Kasumi-1 (cell line): ENCODE measurements around the gene XPNPEP3.
"Not testable (repeated sequence)": the region's sequence is repeated elsewhere in the genome, so short reads cannot be mapped to it uniquely, and the experiment has no call there.

Experiments used
- DNase-seq, 2 experiments: peaks; one replicate each; lab custom pipeline; 2025; lab: John Stamatoyannopoulos, UW

XPNPEP3 gene

GRCh38 chr22:40856513-40857308 is at the start of gene XPNPEP3, which contains the start of gene ST13:
XPNPEP3 (plus strand) TSS chr22:40857148; CDS start chr22:40857182, 34 bp downstream.
ST13 (minus strand) TSS chr22:40856639; CDS start chr22:40856540, 99 bp downstream.
- DNase-seq = peak; percentile 94 to 96

GRCh38 chr22:40808018-40808841 is 48.7 kb upstream of the XPNPEP3 start:
- DNase-seq = no peak

DNA sequence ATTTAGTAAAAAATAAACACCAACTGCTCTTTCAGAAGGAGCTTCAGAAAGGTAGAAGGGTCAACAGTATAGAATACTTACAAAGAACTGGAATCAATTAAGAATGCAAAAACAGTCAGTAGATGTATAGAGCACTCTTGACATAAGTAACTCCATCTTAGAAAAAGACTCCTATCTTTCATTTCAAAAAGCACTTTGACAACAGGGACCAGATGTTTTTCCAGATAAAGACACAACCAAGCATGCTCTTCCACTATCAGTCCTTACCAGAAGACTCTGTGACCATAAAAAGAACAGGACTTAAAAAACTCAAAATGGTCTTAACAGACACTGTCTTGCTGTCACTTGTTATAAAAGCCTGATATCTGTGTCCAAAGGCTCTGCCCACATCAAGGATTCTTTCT is 43.0 kb upstream of the XPNPEP3 start:
- DNase-seq = no peak

GRCh38 chr22:40817737-40818136 is 39.2 kb upstream of the XPNPEP3 start:
- DNase-seq = no peak

DNA sequence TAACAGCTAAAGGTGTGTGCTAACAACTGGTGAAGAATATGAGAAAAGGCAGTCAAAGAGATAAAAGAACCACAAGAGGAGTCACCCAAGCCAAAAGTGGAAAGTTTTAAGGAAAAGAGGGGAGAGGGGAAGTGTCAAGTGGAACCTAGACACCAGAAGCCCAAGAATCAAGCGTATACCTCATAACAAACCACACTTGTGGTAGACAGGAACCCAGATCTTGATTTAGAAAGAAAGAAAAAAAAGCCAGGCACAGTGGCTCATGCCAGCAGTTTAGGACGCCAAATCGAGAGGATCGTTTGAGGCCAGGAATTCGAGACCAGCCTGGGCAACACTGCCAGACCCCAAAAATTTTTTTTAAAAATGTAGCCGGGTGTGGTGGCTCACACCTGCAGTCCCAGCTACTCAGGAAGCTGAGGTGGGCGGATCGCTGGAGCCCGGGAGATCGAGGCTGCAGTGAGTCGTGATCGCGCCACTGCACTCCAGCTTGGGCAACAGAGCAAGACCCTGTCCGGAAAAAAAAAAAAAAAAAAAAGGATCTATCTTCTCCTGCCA is 38.7 kb upstream of the XPNPEP3 start:
- peak in 1 of 2 experiments; percentile 14 for DNase-seq

- DNase-seq = peak; percentile 76 to 84
Measured at GRCh38 chr22:40818747-40819598, 38.0 kb upstream of the XPNPEP3 start, which contains the start of gene SLC25A17. SLC25A17 (minus strand) TSS chr22:40819346; CDS start chr22:40819248, 98 bp downstream.

- peak; percentile 27 to 42 for DNase-seq
Measured at GRCh38 chr22:40819599-40820140, 37.3 kb upstream of the XPNPEP3 start.

DNA sequence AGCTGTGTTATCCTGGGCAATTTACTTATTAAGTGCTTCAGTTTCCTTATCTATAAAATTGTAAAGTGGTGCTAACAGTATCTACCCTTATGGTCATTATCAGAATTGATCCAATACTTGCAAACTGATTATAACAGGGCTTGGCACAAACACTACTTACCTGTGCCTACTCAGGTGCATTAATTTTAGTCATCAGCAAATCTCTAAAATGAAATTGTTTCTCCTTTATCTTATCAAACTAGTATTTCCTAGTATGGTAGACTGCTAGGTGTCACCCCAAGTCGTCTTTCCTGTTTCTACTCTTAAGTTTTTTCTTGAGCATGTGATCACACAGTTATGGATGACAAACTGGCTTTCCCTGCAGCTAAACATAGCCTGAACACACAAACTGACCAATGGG is 33.5 kb upstream of the XPNPEP3 start:
- DNase-seq = no peak

GRCh38 chr22:40826292-40826691 is 30.7 kb upstream of the XPNPEP3 start:
- not testable (repeated sequence) for DNase-seq

GRCh38 chr22:40826984-40827741 is 29.8 kb upstream of the XPNPEP3 start:
- no peak for DNase-seq

DNA sequence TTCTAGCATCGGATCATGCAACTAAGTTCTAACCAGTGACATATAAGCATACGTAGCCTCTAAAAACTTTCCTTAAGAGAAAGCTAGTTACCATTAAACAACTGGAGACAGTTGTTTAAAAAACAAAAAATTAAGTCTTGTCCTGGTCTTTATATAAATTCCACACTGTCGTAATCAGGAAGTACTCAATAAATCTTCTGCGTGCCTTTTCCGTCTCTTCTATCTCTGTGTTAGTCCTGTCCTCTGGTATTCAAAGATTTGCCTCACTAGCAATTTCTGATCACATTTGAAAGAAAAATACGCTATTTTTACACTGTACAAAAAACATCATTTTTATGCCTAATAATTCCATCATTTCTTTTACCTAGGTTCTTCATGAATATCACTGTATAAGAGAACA is 27.8 kb upstream of the XPNPEP3 start:
- no peak for DNase-seq

DNA sequence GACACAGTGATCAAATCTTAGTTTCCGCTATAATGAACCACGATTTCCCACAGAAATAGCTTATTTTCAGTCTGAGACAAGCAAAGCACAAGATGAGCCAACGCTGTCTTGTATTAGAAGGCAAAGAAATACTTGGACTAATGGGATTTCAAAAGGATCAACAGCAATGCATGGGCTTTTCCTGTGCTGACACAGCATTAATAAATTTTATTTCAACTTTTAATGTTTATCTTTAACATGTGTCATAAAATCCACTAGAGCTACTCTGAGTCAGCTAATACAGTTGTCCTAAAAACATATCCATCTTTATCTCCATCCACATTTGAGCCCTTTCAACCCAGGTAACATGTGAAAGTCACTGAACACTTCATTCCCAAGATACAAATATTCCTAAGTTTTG is 22.3 kb upstream of the XPNPEP3 start:
- DNase-seq = no peak

GRCh38 chr22:40838486-40838885 is 18.5 kb upstream of the XPNPEP3 start:
- DNase-seq = no peak

DNA sequence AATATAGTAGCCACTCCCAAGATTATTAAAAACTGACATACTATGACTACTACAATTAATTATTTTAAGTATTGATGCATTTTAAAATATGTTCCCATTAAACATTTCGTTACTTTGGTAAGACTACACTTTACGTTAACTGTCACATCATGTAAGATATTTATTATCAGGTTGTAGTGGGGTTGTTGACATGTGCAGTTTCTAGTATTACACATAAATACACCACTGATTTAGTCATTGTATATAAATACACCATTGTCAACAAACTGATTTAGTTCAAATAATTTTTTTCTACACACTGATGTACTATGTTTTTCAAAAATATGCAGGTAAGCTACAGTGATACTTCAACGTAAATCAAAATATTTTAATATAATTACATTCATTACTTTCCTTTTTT is 12.0 kb upstream of the XPNPEP3 start:
- DNase-seq = no peak

DNA sequence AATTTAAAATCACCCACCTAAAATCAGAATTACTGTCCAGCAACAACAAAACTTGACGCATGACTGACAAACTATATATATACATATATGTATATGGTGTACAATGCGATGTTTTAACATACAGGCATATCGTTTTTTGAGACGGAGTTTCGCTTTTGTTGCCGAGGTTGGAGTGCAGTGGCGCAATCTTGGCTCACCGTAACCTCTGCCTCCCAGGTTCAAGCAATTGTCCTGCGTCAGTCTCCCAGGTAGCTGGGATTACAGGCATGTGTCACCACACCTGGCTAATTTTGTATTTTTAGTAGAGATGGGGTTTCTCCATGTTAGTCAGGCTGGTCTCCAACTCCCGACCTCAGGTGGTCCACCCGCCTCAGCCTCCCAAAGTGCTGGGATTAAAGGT is 11.1 kb upstream of the XPNPEP3 start:
- DNase-seq = not testable (repeated sequence)

DNA sequence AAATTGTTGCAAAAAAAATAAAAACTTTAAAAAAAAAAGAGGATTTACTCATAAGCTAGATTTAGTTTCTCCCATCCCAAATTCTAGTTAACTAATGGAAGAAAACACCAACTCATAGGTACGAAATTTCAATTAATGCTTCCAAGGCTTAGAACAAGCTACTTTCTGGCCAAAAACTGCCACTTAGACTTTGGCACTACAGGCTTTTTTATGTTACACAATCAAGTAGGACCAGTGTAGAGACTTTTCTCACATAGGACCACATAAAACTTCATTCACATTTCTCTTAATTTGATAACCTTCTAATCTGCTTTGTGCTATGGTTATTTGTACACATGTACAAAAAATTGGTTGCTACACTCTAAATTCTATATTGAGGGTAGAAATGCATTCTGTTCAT is 3.6 kb upstream of the XPNPEP3 start:
- no peak for DNase-seq

DNA sequence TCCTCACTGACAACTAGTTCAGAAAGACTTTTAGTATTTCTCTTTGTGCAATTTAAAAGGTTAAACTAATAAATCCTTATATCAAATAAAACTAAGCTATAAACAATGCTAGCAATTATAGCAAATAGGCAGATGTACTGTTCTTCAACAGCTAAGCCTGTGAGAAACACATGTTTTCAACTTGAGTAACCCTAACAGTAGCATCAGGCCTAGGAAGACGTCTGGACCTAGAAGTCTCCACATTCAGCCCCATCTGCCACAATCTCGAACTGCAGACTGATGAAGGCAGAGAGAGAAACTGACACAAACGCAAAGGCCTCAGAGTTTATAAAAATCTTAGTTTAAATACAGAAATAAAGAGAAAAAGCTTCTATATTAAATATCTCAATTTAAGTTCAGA is 3.0 kb upstream of the XPNPEP3 start:
- DNase-seq = no peak

GRCh38 chr22:40855071-40855978 is 1.6 kb upstream of the XPNPEP3 start:
- DNase-seq = no peak

DNA sequence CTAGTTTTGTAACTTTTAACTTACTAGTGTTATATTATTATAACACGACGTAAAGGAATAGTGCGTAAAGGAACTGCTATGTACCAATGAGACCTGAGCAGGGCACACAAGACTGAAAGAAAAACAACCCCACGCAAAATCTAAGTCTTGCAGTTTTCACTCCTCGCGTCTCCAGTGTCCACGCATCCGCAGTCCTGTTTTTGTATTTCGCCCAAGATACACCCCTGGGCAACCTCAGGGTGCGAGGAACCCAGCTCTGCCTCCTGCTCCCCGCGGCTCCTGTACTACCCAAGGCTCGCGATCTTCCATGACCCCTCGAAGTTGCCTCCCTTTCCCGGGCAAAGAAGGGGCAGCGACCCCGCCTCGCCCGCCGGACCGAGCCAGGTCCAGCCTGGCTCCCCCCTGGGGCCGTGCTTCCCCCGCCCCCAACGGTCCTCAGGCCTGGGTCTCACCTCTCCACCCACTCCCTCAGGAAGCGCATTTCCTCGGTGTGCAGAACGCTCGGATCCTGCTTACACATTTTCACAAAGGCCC is 902 bp upstream of the XPNPEP3 start:
- peak in 1 of 2 experiments; percentile 38 for DNase-seq
